Effector CD4-positive, alpha-beta T cell (primary cell): ENCODE data around the gene SORCS1.
"Not testable (repeated sequence)": the region's sequence is repeated elsewhere in the genome, so short reads cannot be mapped to it uniquely, and the experiment has no call there.

Experiments used
- DNase-seq: peaks from one replicate; pipeline ENCODE4 v3.0.0-alpha.2; 2020

Gene SORCS1

GRCh38 chr10:106938513-106938912 lies 226.0 kb downstream of the SORCS1 start:
- no peak for DNase-seq

- no peak for DNase-seq
Measured at GRCh38 chr10:106935978-106936451, 228.5 kb downstream of the SORCS1 start.

- DNase-seq = no peak
Measured at GRCh38 chr10:106931853-106932249, 232.7 kb downstream of the SORCS1 start.

- no peak for DNase-seq
Measured at GRCh38 chr10:106931159-106931852, 233.2 kb downstream of the SORCS1 start.

GRCh38 chr10:106930751-106931150 lies 233.8 kb downstream of the SORCS1 start:
- DNase-seq = no peak

GRCh38 chr10:106929291-106929895 lies 235.1 kb downstream of the SORCS1 start:
- no peak for DNase-seq

GRCh38 chr10:106928151-106928550 lies 236.4 kb downstream of the SORCS1 start:
- not testable (repeated sequence) for DNase-seq

GRCh38 chr10:106925191-106925590 lies 239.3 kb downstream of the SORCS1 start:
- no peak for DNase-seq

GRCh38 chr10:106920538-106920937 lies 244.0 kb downstream of the SORCS1 start:
- no peak for DNase-seq

GRCh38 chr10:106919871-106920282 lies 244.6 kb downstream of the SORCS1 start:
- DNase-seq = no peak

- DNase-seq = no peak
Measured at GRCh38 chr10:106917452-106918055, 247.0 kb downstream of the SORCS1 start.

- DNase-seq = no peak
Measured at GRCh38 chr10:106914016-106914415, 250.5 kb downstream of the SORCS1 start.

GRCh38 chr10:106913348-106913747 lies 251.2 kb downstream of the SORCS1 start:
- DNase-seq = no peak

- no peak for DNase-seq
Measured at GRCh38 chr10:106911096-106911495, 253.4 kb downstream of the SORCS1 start.

GRCh38 chr10:106910666-106911065 lies 253.8 kb downstream of the SORCS1 start:
- no peak for DNase-seq

- no peak for DNase-seq
Measured at GRCh38 chr10:106908225-106908624, 256.3 kb downstream of the SORCS1 start.

GRCh38 chr10:106904209-106904608 lies 260.3 kb downstream of the SORCS1 start:
- DNase-seq = no peak

- DNase-seq = no peak
Measured at GRCh38 chr10:106903180-106903579, 261.3 kb downstream of the SORCS1 start.

- no peak for DNase-seq
Measured at GRCh38 chr10:106900016-106900652, 264.4 kb downstream of the SORCS1 start.

- DNase-seq = no peak
Measured at GRCh38 chr10:106898446-106898845, 266.1 kb downstream of the SORCS1 start.

GRCh38 chr10:106897719-106898118 lies 266.8 kb downstream of the SORCS1 start:
- no peak for DNase-seq

GRCh38 chr10:106894692-106895091 lies 269.8 kb downstream of the SORCS1 start:
- no peak for DNase-seq

GRCh38 chr10:106877574-106877973 lies 286.9 kb downstream of the SORCS1 start:
- no peak for DNase-seq

GRCh38 chr10:106874604-106874889 lies 290.0 kb downstream of the SORCS1 start:
- no peak for DNase-seq
